Right lobe of liver (tissue), 6 donors: ENCODE measurements around the gene CELF4. TPM values are rescaled to one million over a fixed set of nuclear protein-coding genes. Genes with fewer than 3 reads are reported as not detected.

Source experiments
- ATAC-seq, 4 donors: fragments of 200-7000 bp; cut with Tn5 transposase; one replicate each; pipeline ENCODE4 v1.9.1; 2020; ENCODE audit warnings: mild to moderate bottlenecking in 4 of 4, moderate library complexity in 4 of 4
- DNase-seq, 3 donors: peaks; one replicate each; pipeline ENCODE4 v3.0.0-alpha.2; 2020
- H3K27ac ChIP-seq, 3 donors: fragments of 200-600 bp; one replicate each; pipeline ENCODE4 v1.8.0; 2022
- H3K27me3 ChIP-seq, 2 donors: fragments of 200-600 bp; one replicate each; pipeline ENCODE4 v1.8.0; 2022
- H3K36me3 ChIP-seq, 4 donors: fragments of 200-600 bp; sonication (generic) in 1 of 4; one replicate each; pipeline versions ENCODE4 v1.5.1 to v1.8.0; 2017 to 2022; ENCODE audit warnings: control low read depth in 1 of 4
- H3K4me1 ChIP-seq, 4 donors: fragments of 200-600 bp; sonication (generic) in 1 of 4; one replicate each; pipeline versions ENCODE4 v1.5.1 to v1.8.0; 2017 to 2022; ENCODE audit warnings: control low read depth in 1 of 4
- H3K4me3 ChIP-seq, 3 donors: fragments of 200-600 bp; one replicate each; pipeline ENCODE4 v1.8.0; 2022
- H3K9me3 ChIP-seq, 4 donors: fragments of 200-600 bp; sonication (generic) in 1 of 4; one replicate each; pipeline versions ENCODE4 v1.5.1 to v1.8.0; 2017 to 2022; ENCODE audit warnings: control low read depth in 1 of 4
- CTCF ChIP-seq, 4 donors: fragments of 200-600 bp in 3 of 4; fragments of 450-650 bp in 1 of 4; IDR thresholded peaks; one replicate each; pipeline versions ENCODE4 v1.5.1 to v1.8.0; 2016 to 2022; ENCODE audit warnings: antibody characterized with exemption in 4 of 4, mild to moderate bottlenecking in 2 of 4
- POLR2A ChIP-seq: fragments of 450-650 bp; IDR thresholded peaks from one replicate; pipeline ENCODE4 v1.6.1; 2017; ENCODE audit warnings: antibody characterized with exemption, mild to moderate bottlenecking
- WGBS: methylation state at CpG from one replicate; pipeline ENCODE4 v1.1.6; 2018; ENCODE audit warnings: low coverage, low lambda C conversion rate; ENCODE audit not compliant: insufficient coverage; ENCODE audit errors: missing lambda C conversion rate; 5-methylcytosine and 5-hydroxymethylcytosine counted together
- intact Hi-C, 2 donors: fragments of 100-400 bp; cut with DNase I; formaldehyde crosslinking; loops; one replicate each; pipeline versions ENCODE4 v1.11.2 to v1.14.1; 2022
- long read RNA-seq: library from polyadenylated mRNA; unstranded; transcript quantifications from one replicate; pipeline ENCODE4 v2.0.0, GENCODE V29; 2019
- total RNA-seq, 6 experiments: library from RNA; depleted of rRNA in 2 of 6; stranded (reverse); fragments of >200 nt in 2 of 6; fragmentation: NEBNext Ultra II Directional in 3 of 6; extraction: Animal tissue kit (Norgen Biotek cat#: 25700) in 3 of 6; gene quantifications; one replicate each; pipeline versions ENCODE4 v1.1.0 to v1.2.4, GENCODE V29; 2016 to 2023
- donor health status: DM: no; HTN: yes; CAD: no.
- donor health status: DM: no; HTN: no; CAD: no.
- donor health status: DM: no; HTN: no; CAD: no.
- donor health status: DM: no; HTN: yes; CAD: no.
- donor health status: DM: no; HTN: yes; CAD: no.

The CELF4 gene
- under 1 TPM in 1 of 6 experiments, not detected in 5; 0.06 TPM for total RNA-seq
- long read RNA-seq: 0 reads

GRCh38 chr18:37565101-37565976, at the start of gene CELF4:
Gene CELF4, minus strand, starts transcription at chr18:37565798.
- Histone ChIP-seq H3K27me3 (no peaks in the 10 kb centered on the region), H3K4me1 (peaks cover 0 to 14% (median 5%) of the 10 kb centered on the region in 4 donors), H3K36me3 (no peaks in the 10 kb centered on the region), H3K9me3 (no peaks in the 10 kb centered on the region), H3K4me3 (peak within 1 kb of the TSS in 2 of 3 donors; percentile 48), H3K27ac (no peak within 1 kb of the TSS)
- intact Hi-C loops: no loop called here
- peak in 3 of 4 donors; percentile 17 to 35 (median 19) for ATAC-seq
- TF ChIP-seq CTCF (IDR thresholded peaks at IDR 0.05) (no peak), POLR2A (no peak)
- WGBS: 6% methylated on average over 36 of the region's 62 CpGs
- DNase-seq: no peak

- intact Hi-C loops: no loop called here
- no peak for DNase-seq
- TF ChIP-seq POLR2A: no peak
- TF ChIP-seq CTCF (IDR thresholded peaks at IDR 0.05): no peak
- no peaks in the 10 kb centered on the region for H3K36me3 ChIP-seq
- H3K4me3 ChIP-seq: no peak overlapping the region
- no peaks in the 10 kb centered on the region for H3K4me1 ChIP-seq
- no peak for ATAC-seq
- H3K27me3 ChIP-seq: no peaks in the 10 kb centered on the region
- no peak overlapping the region for H3K27ac ChIP-seq
- 20% methylated on average over 1 of the region's 1 CpG for WGBS
- no peaks in the 10 kb centered on the region for H3K9me3 ChIP-seq
Observed at GRCh38 chr18:37613253-37613565, 47.6 kb upstream of the CELF4 start.

GRCh38 chr18:37612524-37613252, 47.1 kb upstream of the CELF4 start:
- no peak for DNase-seq
- Histone ChIP-seq H3K27ac (no peak overlapping the region), H3K4me1 (no peaks in the 10 kb centered on the region), H3K27me3 (no peaks in the 10 kb centered on the region), H3K36me3 (no peaks in the 10 kb centered on the region), H3K4me3 (no peak overlapping the region), H3K9me3 (no peaks in the 10 kb centered on the region)
- ATAC-seq: no peak
- intact Hi-C loops: no loop called here
- 10% methylated on average over 3 of the region's 5 CpGs for WGBS
- TF ChIP-seq POLR2A: no peak
- TF ChIP-seq CTCF (IDR thresholded peaks at IDR 0.05): no peak

GRCh38 chr18:37611614-37612279, 46.1 kb upstream of the CELF4 start:
- ATAC-seq: no peak
- Histone ChIP-seq H3K27me3 (no peaks in the 10 kb centered on the region), H3K36me3 (no peaks in the 10 kb centered on the region), H3K4me1 (no peaks in the 10 kb centered on the region), H3K9me3 (no peaks in the 10 kb centered on the region), H3K4me3 (no peak overlapping the region), H3K27ac (no peak overlapping the region)
- TF ChIP-seq CTCF (IDR thresholded peaks at IDR 0.05) (no peak), POLR2A (no peak)
- DNase-seq: no peak
- 62% methylated on average over 5 of the region's 5 CpGs for WGBS
- intact Hi-C loops: no loop called here
